GM21515 (cell line): ENCODE results near the gene FSTL4.

Source experiments
- ATAC-seq: cut with Tn5 transposase; IDR thresholded peaks from one replicate; pipeline ENCODE4 v1.9.1; 2021; ENCODE audit not compliant: unreplicated experiment

Gene FSTL4

DNA sequence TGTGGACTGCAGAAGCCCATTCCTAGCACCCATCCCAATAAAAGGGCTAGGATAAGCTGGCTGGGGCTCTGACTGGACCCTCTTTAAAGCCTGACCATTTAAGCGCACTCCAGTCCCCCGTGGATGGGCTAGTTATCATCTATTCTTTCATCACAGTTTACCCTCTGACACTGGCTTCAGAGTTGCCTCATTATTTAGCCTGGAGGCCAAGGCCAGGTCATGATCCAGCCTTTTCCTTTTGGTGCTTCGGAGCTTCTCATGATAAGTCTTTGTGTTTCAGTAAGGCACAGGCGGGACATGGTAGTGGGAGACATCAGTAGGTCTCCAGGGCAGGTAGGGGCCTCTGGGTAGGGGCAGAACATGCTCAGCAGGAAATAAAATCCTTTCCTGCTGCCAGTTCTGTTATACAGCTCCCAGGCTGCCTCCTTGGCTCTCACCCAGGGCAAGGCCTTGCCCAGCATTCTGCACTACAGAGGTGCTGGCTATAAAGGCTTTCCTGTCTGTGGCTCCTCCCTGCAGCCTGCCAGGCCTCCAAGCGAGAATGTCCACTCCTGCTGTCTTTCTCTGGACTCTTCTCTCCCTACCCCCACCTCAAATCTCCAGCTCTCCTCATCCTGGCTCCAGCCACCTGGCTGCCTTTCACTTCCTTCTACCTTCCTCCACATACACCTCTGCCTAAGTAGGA, 128.8 kb downstream of the FSTL4 start:
- ATAC-seq = no peak

GRCh38 chr5:133482028-133482427, 130.3 kb downstream of the FSTL4 start:
- no peak for ATAC-seq

DNA sequence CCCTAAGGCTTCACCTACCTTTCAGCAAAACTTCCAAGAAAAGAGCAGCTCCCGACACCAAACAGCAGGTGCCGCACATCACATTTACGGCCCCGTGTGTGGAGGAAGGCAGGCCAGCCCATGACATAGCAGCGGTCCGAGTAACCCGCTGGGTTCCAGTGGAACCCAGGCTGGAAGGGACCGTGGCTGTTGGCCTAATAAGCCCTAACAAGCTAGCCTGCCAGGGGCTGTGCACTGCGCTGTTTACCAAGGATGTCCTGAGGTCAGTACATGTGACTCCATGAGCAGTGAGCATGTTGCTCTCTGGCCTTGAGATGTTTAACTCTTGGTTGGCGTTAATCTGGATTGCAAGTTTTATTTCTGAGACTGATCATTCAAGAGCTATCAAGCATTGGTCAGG, 131.5 kb downstream of the FSTL4 start:
- no peak for ATAC-seq

GRCh38 chr5:133480366-133480765, 132.0 kb downstream of the FSTL4 start:
- no peak for ATAC-seq

- no peak for ATAC-seq
These were observed 133.9 kb downstream of the FSTL4 start for GRCh38 chr5:133478199-133478985.

DNA sequence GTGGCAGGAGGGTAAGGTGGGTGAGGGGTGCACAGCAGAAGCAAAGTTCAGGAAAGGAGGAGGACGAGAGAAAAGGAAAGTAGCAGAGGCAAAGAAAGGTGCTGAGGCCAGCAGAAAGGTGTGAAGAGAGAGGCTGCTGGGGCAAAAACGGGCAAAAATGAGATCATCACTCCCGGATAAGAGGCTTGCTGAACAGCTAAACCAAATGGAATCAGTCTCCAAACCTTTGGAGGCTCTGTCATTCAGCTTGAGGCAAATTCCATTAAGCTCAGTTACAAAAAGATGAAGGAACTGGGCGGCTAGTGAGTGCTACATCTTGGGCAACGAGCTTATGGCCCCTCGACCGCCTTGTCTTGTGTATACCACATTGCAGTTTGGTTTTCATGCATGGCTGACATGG, 136.4 kb downstream of the FSTL4 start:
- ATAC-seq = no peak

DNA sequence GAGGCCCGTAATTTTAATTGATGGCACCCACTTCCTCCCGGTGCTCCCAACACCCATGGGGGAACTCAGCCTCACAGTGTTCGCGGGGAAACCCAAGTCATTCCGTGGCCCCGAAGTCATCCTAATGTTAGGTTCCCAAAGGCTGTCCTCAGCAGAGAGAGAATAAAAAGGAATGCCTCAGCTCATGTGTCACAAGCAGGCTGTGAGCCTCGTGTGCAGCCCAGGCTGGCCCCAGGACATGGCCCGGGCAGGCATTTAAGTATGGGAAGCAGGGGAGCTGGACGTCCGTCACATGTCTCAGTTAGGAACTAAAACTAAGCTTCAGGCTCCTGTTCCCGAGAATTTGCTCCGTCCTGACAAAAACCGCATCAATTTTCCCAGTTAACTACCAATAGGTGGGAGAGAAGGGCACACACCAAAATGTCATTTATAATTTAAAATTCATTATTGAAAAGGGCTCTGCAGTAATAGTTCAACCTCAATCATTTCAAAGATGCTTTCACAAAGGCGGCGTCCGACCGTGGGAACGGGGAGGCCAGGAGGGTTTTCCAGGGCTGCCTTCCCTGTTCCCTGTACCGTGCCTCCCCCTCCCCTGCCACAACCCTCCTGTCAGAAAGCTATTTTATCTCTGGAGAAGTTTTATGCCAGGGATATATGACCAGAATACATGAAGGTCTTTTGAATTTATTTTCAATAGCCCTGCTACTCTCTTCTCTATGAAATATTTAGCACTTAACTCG, 137.3 kb downstream of the FSTL4 start:
- ATAC-seq = no peak

- no peak for ATAC-seq
These were observed 139.1 kb downstream of the FSTL4 start for GRCh38 chr5:133473291-133473690.

DNA sequence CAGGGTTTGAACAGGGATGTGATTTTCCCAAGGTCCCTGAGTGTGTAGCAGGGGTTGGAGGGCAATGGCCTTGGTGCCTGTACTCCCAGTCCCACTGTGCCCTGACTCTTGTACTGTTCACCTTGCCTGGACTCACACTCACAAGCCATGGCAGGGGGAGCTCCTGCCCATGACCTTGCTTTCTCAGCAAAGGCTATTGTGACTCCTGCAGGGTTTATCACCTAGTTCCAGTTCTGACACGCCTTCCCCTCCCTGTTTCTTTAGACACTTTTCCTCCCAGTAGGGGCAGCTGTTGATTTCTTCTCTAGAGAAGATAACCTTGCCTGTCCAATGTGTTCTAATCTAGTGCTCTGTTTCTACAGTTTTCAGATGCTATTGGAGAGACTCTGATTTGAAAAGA, 139.5 kb downstream of the FSTL4 start:
- no peak for ATAC-seq

DNA sequence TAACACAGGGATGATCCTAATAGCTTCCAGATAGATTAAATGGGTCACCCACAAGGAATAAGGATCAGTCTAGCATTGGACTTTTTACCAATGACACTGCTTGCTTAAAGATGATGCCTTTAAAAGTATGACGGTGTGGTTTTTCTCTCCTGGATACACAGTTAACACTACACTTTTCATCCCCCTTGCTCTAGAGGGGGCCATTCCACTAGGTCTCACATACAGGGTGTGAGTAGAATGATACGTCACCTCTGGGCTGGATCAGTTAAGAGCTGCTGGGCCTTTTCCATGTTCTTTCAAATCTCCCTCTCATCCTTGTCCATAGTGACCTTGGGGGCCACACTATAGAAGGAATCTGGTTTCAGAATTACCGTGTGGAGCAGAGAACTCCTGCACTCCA, 140.6 kb downstream of the FSTL4 start:
- no peak for ATAC-seq

DNA sequence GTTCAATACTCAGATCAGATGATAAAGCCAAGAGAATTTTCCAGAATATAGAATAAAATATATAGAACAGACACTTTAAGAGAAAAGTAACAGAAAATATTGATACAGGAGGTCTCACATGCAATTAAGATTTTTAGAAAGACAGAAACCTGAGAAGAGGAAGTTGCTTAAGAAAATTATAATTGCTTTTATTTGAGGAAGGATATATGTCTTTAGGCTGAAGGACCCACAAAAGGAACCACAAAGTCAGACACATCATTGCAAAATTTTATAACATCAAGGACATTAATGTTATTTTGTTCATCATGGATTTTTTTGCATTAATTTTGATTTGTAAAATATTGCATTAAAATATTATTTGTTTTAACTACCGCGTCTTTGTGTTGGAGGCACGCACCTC, 141.5 kb downstream of the FSTL4 start:
- no peak for ATAC-seq

DNA sequence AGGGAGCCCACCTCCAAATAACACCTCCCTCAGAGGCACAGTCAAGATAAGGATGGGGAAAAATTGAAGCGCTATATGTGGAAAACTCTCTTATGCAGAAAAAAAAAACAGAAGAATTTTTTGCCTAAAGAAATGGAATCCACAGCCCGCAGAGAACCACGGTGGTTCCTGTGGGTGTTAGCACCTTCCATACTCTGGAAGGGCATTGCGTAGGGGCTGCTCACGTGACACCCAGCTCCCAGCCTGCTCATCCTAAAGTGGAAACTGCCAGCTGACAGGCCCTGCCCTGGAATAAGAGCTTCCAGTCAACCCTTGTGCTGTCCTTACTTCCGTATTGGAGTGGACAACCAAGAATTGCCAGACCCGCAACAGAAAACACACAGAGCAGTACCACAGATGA, 142.5 kb downstream of the FSTL4 start:
- ATAC-seq = no peak

GRCh38 chr5:133469252-133469651, 143.1 kb downstream of the FSTL4 start:
- ATAC-seq = no peak

- no peak for ATAC-seq
These were observed 143.7 kb downstream of the FSTL4 start for GRCh38 chr5:133468596-133468995.

DNA sequence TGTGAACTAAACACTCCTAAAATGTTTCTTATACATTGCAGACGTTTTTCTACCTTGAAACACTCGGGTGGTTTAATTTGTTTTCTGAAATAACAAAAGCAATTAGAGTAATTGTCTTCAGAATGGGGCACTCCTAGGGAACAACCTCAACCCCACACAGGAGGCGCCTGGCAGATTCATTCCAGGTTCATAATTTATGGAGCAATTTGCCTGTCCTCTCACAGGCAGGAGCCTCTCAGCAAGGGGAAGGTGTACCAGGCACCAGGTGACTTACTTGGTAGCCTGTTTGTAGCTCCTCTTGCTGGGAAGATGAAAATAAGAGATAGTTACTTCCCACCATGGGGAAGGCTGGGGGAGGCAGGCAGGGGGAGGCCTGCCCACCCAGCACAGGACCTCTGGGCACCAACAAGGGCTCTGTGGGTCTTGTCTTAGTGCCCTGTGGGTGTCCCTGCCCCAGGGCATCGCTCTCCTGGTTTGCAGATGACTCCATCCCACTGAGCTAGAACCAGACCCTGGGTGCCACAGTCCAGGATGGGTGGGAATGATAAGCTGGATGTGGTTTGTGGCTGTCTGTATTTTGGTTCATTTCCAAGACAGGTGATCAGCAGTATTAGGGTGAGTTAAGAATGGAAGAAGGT, 144.4 kb downstream of the FSTL4 start:
- ATAC-seq = no peak

DNA sequence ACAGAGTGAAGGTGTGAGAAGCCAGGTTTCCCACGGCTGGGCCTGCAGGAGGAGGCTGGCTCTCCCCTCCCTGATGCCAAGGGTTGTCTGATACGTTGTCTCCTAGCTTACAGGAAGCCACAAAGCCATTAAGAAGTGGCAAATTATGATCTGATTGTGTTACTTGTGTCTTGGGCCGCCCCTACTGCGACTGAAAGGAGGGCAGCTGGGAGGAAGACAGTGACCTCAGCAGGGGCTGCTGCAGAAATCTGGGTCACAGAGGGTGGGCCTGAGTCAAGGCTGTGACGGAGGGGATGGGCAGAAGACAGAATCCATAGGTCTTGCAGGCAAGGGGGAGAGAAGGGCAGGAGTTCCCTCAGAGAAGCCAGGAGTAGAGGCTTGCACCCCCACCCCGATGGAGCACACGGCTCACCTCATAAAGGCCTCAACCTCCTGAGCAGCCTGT, 145.0 kb downstream of the FSTL4 start:
- no peak for ATAC-seq

- ATAC-seq = no peak
These were observed 145.6 kb downstream of the FSTL4 start for GRCh38 chr5:133466556-133467334.

DNA sequence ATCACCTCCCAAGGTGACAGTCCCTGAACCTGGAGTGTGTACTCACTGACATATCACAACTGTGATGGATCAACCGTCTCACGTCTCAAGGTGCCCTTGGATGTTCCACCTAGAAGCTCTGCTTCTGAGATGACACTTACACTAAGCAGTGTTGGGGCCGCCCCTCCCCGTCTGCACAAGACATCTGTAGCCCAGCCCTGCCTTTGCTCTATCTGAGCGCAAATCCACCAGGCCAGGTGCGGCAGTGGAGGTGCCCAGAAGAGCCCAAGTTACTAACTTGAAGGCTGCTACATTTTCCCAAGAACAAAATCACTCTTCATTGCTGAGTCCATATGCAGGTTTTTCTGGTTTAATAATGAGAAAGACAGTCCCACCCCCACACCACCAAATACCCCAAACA, 148.3 kb downstream of the FSTL4 start:
- no peak for ATAC-seq

DNA sequence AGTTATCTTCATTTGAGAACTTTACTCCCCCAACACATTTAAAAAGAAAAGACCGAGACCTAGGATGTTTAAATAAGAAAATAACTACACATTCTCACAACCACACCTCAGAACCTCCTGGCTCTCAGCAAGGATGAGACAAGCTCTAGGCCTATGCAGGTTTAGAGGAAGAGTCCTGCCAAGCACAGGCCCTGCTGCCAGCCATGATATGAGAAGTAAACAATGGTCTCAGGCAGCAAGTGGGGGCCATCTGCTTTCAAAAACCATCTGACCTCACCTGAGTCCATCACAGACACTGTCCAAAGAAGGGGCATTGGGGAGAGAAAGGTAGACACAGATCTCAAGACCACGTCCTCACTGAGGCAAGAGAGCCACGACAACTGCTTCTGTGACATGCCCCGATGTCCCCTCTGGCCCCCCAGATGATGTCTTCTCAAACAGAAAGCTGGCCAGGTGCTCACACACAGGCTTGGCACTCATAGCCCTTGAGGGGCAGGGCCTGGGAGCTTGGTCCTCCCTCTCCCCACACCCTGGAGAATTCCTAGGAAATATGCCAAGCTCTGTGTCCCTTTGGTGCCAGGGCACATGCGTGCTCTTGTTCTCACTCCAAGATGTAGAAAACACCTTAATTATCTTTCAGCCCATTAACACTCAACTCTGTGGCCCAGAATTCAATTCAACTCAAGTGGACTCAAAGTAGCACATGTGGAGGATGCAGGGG, 150.4 kb downstream of the FSTL4 start:
- no peak for ATAC-seq

DNA sequence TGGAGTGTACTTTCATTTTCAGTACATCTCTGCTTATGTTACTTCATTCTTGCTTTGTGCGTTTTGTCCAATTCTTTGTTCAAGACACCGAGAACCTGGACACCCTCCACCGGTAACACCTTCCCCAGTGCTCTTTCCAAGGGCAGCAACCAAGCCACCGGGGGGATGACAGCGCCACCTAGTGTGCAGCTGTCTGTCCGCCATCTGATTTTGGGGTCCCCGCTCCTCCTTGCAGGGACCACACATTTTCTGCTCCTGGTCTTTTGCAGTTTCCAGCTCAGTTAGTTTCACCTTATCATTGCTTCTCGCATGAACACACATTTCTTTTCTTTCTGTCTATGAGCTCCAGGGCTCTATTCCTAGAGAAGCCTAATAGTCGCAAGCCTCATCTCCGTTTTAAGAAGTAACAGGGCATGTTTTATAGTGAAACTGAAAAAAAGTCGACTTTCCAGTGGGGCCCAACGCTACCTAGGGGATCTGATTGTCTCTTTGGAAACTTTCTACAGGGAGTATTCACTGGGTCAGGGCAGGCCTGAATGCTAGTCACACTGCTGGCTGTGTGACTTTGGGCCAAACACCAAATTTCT, 152.1 kb downstream of the FSTL4 start:
- no peak for ATAC-seq
